Spinal cord (tissue), 10 donors: ENCODE measurements around the gene PLCH1. TPM values are rescaled to one million over a fixed set of nuclear protein-coding genes. Genes with fewer than 3 reads are reported as not detected.
"Not testable (repeated sequence)": the region's sequence is repeated elsewhere in the genome, so short reads cannot be mapped to it uniquely, and the experiment has no call there.

ENCODE experiments used
- DNase-seq, 6 donors: peaks; one replicate each; pipeline versions ENCODE4 v3.0.0 to v3.0.0-alpha.2; 2013 to 2015; ENCODE audit warnings: low spot score in 6 of 6, low read depth in 4 of 6
- H3K27ac ChIP-seq: one replicate; pipeline ENCODE4 v1.5.1; 2013; ENCODE audit warnings: low read depth, low read length, control low read depth
- H3K27me3 ChIP-seq: one replicate; pipeline ENCODE4 v1.6.1; 2013; ENCODE audit warnings: low read length; ENCODE audit not compliant: control insufficient read depth, insufficient read depth
- H3K36me3 ChIP-seq: one replicate; pipeline ENCODE4 v1.6.1; 2013; ENCODE audit warnings: low read length; ENCODE audit not compliant: control insufficient read depth, insufficient read depth
- H3K4me1 ChIP-seq: one replicate; pipeline ENCODE4 v1.6.1; 2013; ENCODE audit warnings: low read length; ENCODE audit not compliant: control insufficient read depth, insufficient read depth
- H3K4me3 ChIP-seq: one replicate; pipeline ENCODE4 v1.5.1; 2013; ENCODE audit warnings: low read depth, low read length, control low read depth
- H3K9me3 ChIP-seq: one replicate; pipeline ENCODE4 v1.6.1; 2013; ENCODE audit warnings: low read length; ENCODE audit not compliant: control insufficient read depth, insufficient read depth
- WGBS: methylation state at CpG from one replicate; pipeline ENCODE4 v1.1.5; 2013; ENCODE audit warnings: missing lambda C conversion rate; ENCODE audit not compliant: insufficient coverage; 5-methylcytosine and 5-hydroxymethylcytosine counted together
- polyA plus RNA-seq, 2 donors: library from polyadenylated mRNA; unstranded; fragments of 120-200 nt; gene quantifications; one replicate each; pipeline ENCODE4 v1.2.1, GENCODE V29; 2013; ENCODE audit not compliant: insufficient read length in 2 of 2
- total RNA-seq, 2 donors: library from RNA; depleted of rRNA in 1 of 2; stranded (reverse); fragments of 120-200 nt in 1 of 2; fragments of >200 nt in 1 of 2; gene quantifications; one replicate each; pipeline versions ENCODE4 v1.2.3 to v1.2.4, GENCODE V29; 2013 to 2014
- donor health status: healthy.

Gene PLCH1
- total and polyA plus RNA-seq, 4 donors: 10.2 to 20.6 (median 12.9) TPM

GRCh38 chr3:155394896-155395295 is 350.0 kb downstream of the PLCH1 start:
- not testable (repeated sequence) for H3K4me3 ChIP-seq, H3K27me3 ChIP-seq, DNase-seq, H3K9me3 ChIP-seq, H3K4me1 ChIP-seq, H3K36me3 ChIP-seq, H3K27ac ChIP-seq
- WGBS: no CpG with 5 or more reads among the region's 2 CpGs

- no peaks in the 10 kb centered on the region for H3K36me3 ChIP-seq
- H3K27ac ChIP-seq: no peak overlapping the region
- no CpG with 5 or more reads among the region's 1 CpG for WGBS
- no peaks in the 10 kb centered on the region for H3K4me1 ChIP-seq
- H3K27me3 ChIP-seq: no peaks in the 10 kb centered on the region
- H3K4me3 ChIP-seq: no peak overlapping the region
- no peaks in the 10 kb centered on the region for H3K9me3 ChIP-seq
- DNase-seq: no peak
Observed at GRCh38 chr3:155394240-155394639, 350.6 kb downstream of the PLCH1 start.

- no peak for DNase-seq
- H3K4me3 ChIP-seq: no peak overlapping the region
- no peaks in the 10 kb centered on the region for H3K27me3 ChIP-seq
- H3K27ac ChIP-seq: no peak overlapping the region
- no peaks in the 10 kb centered on the region for H3K36me3 ChIP-seq
- no CpG with 5 or more reads among the region's 1 CpG for WGBS
- H3K4me1 ChIP-seq: no peaks in the 10 kb centered on the region
- no peaks in the 10 kb centered on the region for H3K9me3 ChIP-seq
Observed at GRCh38 chr3:155393316-155393715, 351.6 kb downstream of the PLCH1 start.

GRCh38 chr3:155392138-155392537 is 352.7 kb downstream of the PLCH1 start:
- Histone ChIP-seq H3K4me1 (peaks cover under 1% of the 10 kb centered on the region), H3K36me3 (no peaks in the 10 kb centered on the region), H3K27me3 (no peaks in the 10 kb centered on the region), H3K9me3 (no peaks in the 10 kb centered on the region), H3K4me3 (no peak overlapping the region), H3K27ac (peak overlapping the region; percentile 47)
- no peak for DNase-seq
- no CpG with 5 or more reads among the region's 1 CpG for WGBS

- Histone ChIP-seq H3K4me1 (peaks cover 6% of the 10 kb centered on the region), H3K9me3 (no peaks in the 10 kb centered on the region), H3K27ac (peak overlapping the region; percentile 47), H3K27me3 (no peaks in the 10 kb centered on the region), H3K4me3 (no peak overlapping the region), H3K36me3 (no peaks in the 10 kb centered on the region)
- WGBS: 27% methylated on average over 2 of the region's 2 CpGs
- peak in 5 of 6 donors; percentile 26 to 78 (median 45) for DNase-seq
Observed at GRCh38 chr3:155391551-155391958, 353.3 kb downstream of the PLCH1 start.

- H3K27ac ChIP-seq: peak overlapping the region; percentile 47
- peaks cover 10% of the 10 kb centered on the region for H3K4me1 ChIP-seq
- DNase-seq: peak in 1 of 6 donors; percentile 16
- no peaks in the 10 kb centered on the region for H3K36me3 ChIP-seq
- H3K9me3 ChIP-seq: no peaks in the 10 kb centered on the region
- no peak overlapping the region for H3K4me3 ChIP-seq
- WGBS: no CpG with 5 or more reads among the region's 2 CpGs
- no peaks in the 10 kb centered on the region for H3K27me3 ChIP-seq
Observed at GRCh38 chr3:155391104-155391503, 353.8 kb downstream of the PLCH1 start.

GRCh38 chr3:155390351-155390750 is 354.5 kb downstream of the PLCH1 start:
- DNase-seq: no peak
- Histone ChIP-seq H3K4me1 (peaks cover 10% of the 10 kb centered on the region), H3K36me3 (no peaks in the 10 kb centered on the region), H3K4me3 (no peak overlapping the region), H3K9me3 (no peaks in the 10 kb centered on the region), H3K27me3 (no peaks in the 10 kb centered on the region), H3K27ac (no peak overlapping the region)

- Histone ChIP-seq H3K36me3 (no peaks in the 10 kb centered on the region), H3K9me3 (no peaks in the 10 kb centered on the region), H3K4me3 (no peak overlapping the region), H3K27ac (no peak overlapping the region), H3K27me3 (no peaks in the 10 kb centered on the region), H3K4me1 (peaks cover 10% of the 10 kb centered on the region)
- 75% methylated on average over 2 of the region's 2 CpGs for WGBS
- no peak for DNase-seq
Observed at GRCh38 chr3:155388417-155388816, 356.5 kb downstream of the PLCH1 start.

- DNase-seq: no peak
- H3K4me3 ChIP-seq: no peak overlapping the region
- WGBS: 57% methylated on average over 1 of the region's 3 CpGs
- H3K4me1 ChIP-seq: peaks cover 10% of the 10 kb centered on the region
- no peaks in the 10 kb centered on the region for H3K9me3 ChIP-seq
- no peaks in the 10 kb centered on the region for H3K36me3 ChIP-seq
- no peak overlapping the region for H3K27ac ChIP-seq
- no peaks in the 10 kb centered on the region for H3K27me3 ChIP-seq
Observed at GRCh38 chr3:155387571-155387970, 357.3 kb downstream of the PLCH1 start.

- Histone ChIP-seq H3K9me3 (no peaks in the 10 kb centered on the region), H3K36me3 (no peaks in the 10 kb centered on the region), H3K27ac (no peak overlapping the region), H3K4me3 (no peak overlapping the region), H3K4me1 (peaks cover 10% of the 10 kb centered on the region), H3K27me3 (no peaks in the 10 kb centered on the region)
- DNase-seq: peak in 4 of 6 donors; percentile 23 to 90 (median 56)
- WGBS: 37% methylated on average over 2 of the region's 8 CpGs
Observed at GRCh38 chr3:155386919-155387318, 358.0 kb downstream of the PLCH1 start.
